Smooth muscle cell (in vitro differentiated cells): ENCODE data around the gene POLE. TPM values are rescaled to one million over a fixed set of nuclear protein-coding genes. Genes with fewer than 3 reads are reported as not detected.

Source experiments
- DNase-seq: peaks from one replicate; lab custom pipeline; 2025; ENCODE audit not compliant: unreplicated experiment; lab: John Stamatoyannopoulos, UW
- H2AFZ ChIP-seq: fragments of 200-600 bp; sonication (generic); 2 replicates; pipeline ENCODE4 v1.6.0; 2016; ENCODE audit warnings: antibody characterized with exemption, low read depth, mild to moderate bottlenecking
- H3F3A ChIP-seq: fragments of 200-600 bp; sonication (generic); 2 replicates; pipeline ENCODE4 v1.6.0; 2017; ENCODE audit warnings: antibody characterized with exemption, low read depth
- H3K27ac ChIP-seq: fragments of 200-600 bp; sonication (generic); 2 replicates; pipeline ENCODE4 v1.5.1; 2016; ENCODE audit warnings: low read depth, mild to moderate bottlenecking
- H3K27me3 ChIP-seq: fragments of 200-600 bp; sonication (generic); 2 replicates; pipeline ENCODE4 v1.6.1; 2016; ENCODE audit warnings: low read depth, mild to moderate bottlenecking
- H3K36me3 ChIP-seq: fragments of 200-600 bp; sonication (generic); 2 replicates; pipeline ENCODE4 v1.5.1; 2016; ENCODE audit warnings: low read depth
- H3K4me1 ChIP-seq: fragments of 200-600 bp; sonication (generic); 2 replicates; pipeline ENCODE4 v1.5.1; 2016; ENCODE audit warnings: low read depth
- H3K4me2 ChIP-seq: fragments of 200-600 bp; sonication (generic); 2 replicates; pipeline ENCODE4 v1.6.0; 2016; ENCODE audit warnings: mild to moderate bottlenecking
- H3K4me3 ChIP-seq: fragments of 200-600 bp; sonication (generic); 2 replicates; pipeline ENCODE4 v1.5.1; 2016; ENCODE audit warnings: mild to moderate bottlenecking
- H3K79me2 ChIP-seq: fragments of 200-600 bp; sonication (generic); 2 replicates; pipeline ENCODE4 v1.6.0; 2016; ENCODE audit warnings: low read depth, mild to moderate bottlenecking
- H3K9ac ChIP-seq: fragments of 200-600 bp; sonication (generic); 2 replicates; pipeline ENCODE4 v1.6.0; 2016; ENCODE audit warnings: low read depth
- H3K9me3 ChIP-seq: fragments of 200-600 bp; sonication (generic); replicated peaks from 2 replicates; pipeline ENCODE4 v1.5.1; 2016; ENCODE audit warnings: low read depth
- H4K20me1 ChIP-seq: fragments of 200-600 bp; sonication (generic); 2 replicates; pipeline ENCODE4 v1.6.0; 2016; ENCODE audit warnings: low read depth
- WGBS: methylation state at CpG from one replicate; pipeline ENCODE4 v1.1.7; 2016; ENCODE audit warnings: low lambda C conversion rate; 5-methylcytosine and 5-hydroxymethylcytosine counted together
- polyA plus RNA-seq: library from polyadenylated mRNA; unstranded; fragments of >200 nt; fragmentation: Nextera tagmentation; extraction: Ambion mirVana; gene quantifications from 2 replicates; pipeline ENCODE4 v1.2.1, GENCODE V29; 2016
- total RNA-seq: library from RNA; depleted of rRNA; stranded (reverse); fragments of >200 nt; gene quantifications from 2 replicates; pipeline ENCODE4 v1.2.3, GENCODE V29; 2014
- TF ChIP-seq, protein P1 (sequence below): fragments of 200-600 bp; sonication (generic); IDR thresholded peaks from 2 replicates; pipeline ENCODE4 v1.5.1; 2017; ENCODE audit warnings: borderline replicate concordance, mild to moderate bottlenecking, antibody characterized with exemption; ENCODE audit not compliant: insufficient read depth, poor library complexity, severe bottlenecking

The POLE gene
- total and polyA plus RNA-seq, 2 experiments from 2014 or later: 8.5 to 11.5 TPM

DNA sequence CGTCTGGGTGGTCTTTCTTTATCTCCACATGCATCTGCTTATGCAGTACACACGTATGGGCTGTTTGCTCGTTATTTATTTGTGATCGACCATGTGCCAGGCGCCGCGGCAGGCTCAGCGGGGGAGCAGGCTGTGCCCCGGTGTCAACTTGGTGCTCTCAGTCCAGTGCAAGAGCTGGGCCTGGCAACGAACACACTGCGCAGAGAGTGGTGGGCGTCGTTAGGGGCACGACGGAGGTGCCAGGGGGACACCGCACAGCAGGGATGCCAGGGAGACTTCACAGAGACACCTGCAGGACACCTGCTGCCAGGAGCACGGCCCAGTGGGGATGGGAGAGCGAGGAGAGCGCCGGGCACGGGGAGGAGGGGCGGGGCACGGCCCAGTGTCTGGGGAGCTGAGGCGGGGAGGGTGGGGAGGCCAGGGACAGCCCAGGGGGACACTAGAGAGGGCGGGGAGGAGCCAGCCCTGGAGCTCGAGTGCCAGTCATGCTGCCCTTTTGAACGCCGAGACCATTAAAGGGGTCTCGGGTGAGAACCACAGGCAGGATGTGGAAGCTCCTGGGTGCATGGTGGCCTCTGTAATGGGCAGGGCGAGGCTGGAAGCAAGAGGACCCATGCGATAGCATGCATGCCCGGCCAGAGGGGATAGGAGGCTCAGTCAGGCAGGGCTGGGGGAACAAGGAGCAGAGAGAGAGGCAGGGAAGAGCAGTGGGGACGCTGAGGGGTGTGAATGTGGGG is 76.1 kb downstream of the POLE start:
- DNase-seq: no peak
- Histone ChIP-seq H3K27ac (no peak overlapping the region), H3K4me3 (no peak overlapping the region), H3K4me2 (no peak overlapping the region), H3K36me3 (no peaks in the 10 kb centered on the region), H3F3A (no peaks in the 10 kb centered on the region), H4K20me1 (no peaks in the 10 kb centered on the region), H2AFZ (no peak overlapping the region), H3K4me1 (no peaks in the 10 kb centered on the region), H3K27me3 (peaks cover 49% of the 10 kb centered on the region), H3K79me2 (no peaks in the 10 kb centered on the region), H3K9me3 (no peaks in the 10 kb centered on the region), H3K9ac (no peak overlapping the region)
- whole genome bisulfite sequencing: 89% methylated on average over 31 of the region's 33 CpGs
- TF ChIP-seq, protein P1, sequence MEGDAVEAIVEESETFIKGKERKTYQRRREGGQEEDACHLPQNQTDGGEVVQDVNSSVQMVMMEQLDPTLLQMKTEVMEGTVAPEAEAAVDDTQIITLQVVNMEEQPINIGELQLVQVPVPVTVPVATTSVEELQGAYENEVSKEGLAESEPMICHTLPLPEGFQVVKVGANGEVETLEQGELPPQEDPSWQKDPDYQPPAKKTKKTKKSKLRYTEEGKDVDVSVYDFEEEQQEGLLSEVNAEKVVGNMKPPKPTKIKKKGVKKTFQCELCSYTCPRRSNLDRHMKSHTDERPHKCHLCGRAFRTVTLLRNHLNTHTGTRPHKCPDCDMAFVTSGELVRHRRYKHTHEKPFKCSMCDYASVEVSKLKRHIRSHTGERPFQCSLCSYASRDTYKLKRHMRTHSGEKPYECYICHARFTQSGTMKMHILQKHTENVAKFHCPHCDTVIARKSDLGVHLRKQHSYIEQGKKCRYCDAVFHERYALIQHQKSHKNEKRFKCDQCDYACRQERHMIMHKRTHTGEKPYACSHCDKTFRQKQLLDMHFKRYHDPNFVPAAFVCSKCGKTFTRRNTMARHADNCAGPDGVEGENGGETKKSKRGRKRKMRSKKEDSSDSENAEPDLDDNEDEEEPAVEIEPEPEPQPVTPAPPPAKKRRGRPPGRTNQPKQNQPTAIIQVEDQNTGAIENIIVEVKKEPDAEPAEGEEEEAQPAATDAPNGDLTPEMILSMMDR: no peak

DNA sequence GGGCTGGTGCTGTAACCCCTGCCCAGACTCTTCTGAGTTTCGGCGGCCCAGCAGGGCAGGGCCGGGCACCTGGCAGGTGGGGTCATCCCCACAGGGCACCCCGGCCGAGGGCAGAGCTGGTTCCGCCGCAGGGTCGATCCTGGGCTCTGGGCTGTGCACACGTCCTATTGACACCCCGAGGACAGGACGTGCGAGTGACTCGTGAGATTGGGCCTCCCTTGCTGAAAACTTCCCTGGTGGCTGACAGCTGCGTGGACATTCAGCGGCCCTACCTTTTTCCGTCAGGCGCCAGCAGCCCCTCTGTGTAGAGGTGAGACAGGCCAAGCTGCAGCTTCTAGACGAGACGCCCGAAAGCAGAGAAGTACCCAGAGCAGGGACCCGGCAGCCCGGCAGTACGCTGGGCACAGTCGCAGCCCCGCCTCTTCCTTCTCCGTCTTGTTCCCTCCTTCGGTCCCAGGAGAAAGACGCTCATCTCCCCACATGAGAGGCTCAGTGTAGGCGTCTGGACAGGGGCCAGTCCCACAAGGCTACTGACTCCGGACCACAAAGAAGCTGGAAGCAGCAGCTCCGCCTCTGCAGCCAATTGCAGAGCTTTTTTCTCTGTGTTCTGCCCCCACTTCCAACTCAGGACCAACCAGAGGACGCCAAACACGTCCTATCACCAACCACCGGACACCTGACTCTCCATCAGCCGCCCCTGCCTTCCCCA is 76.9 kb downstream of the POLE start, which contains the start of gene LRCOL1:
Gene LRCOL1 (minus strand): TSS at position 532 of the 709 bp plus-strand sequence. CDS start 4,331 bp downstream, outside the sequence.
- Histone ChIP-seq H3F3A (no peaks in the 10 kb centered on the region), H3K27me3 (peaks cover 46% of the 10 kb centered on the region), H3K9me3 (no peaks in the 10 kb centered on the region), H3K9ac (no peak within 1 kb of the TSS), H3K4me2 (peak within 1 kb of the TSS; percentile 17), H3K4me3 (no peak within 1 kb of the TSS), H3K79me2 (no peaks in the 10 kb centered on the region), H2AFZ (no peak within 1 kb of the TSS), H4K20me1 (no peaks in the 10 kb centered on the region), H3K36me3 (no peaks in the 10 kb centered on the region), H3K4me1 (no peaks in the 10 kb centered on the region), H3K27ac (no peak within 1 kb of the TSS)
- 73% methylated on average over 35 of the region's 35 CpGs for WGBS
- DNase-seq: no peak
- TF ChIP-seq, protein P1: no peak

DNA sequence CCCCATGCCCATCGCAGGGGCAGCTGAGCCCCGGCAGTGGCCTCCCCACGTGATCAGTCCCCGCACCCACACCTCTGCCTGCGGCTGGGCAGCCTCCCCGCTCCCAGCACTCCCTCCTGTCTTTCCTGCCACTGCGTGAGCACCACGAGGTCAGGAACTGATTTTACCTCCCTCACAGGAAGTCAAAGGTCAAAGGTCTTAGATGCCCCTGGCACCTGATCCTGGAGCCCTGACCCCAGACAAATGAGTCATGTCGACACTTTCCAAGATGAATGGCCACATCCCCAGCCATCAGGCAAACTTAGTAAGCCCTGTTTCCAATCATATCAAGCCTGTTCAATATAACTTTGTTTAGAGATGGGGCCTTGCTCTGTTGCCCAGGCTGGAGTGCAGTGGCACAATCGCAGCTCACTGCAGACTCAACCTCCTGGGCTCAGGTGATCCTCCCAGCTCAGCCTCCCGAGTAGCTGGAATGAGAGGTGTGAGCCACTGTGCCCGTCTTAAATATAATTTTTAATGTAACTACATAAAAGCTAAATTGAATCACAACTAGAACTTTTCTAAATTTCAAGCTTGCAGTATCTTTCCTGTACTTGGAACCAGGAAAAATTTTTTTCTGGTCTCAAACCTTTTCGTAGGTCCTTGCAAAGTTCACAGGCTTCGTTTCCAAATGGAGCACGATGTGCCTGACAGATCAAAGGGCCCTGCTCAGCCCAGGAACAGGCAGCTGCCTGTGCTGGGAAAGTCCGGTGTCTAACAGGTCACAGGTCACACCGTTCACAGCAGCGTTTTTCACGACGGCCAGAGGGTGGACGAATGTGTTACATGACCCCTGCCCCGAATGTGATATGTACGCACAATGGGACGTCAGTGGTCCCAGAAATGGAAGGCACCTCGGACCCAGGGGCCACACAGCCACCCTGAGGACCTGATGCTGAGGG is 78.6 kb downstream of the POLE start:
- H3K4me2 ChIP-seq: no peak overlapping the region
- no peaks in the 10 kb centered on the region for H3K79me2 ChIP-seq
- no peak overlapping the region for H3K4me3 ChIP-seq
- H2AFZ ChIP-seq: no peak overlapping the region
- 83% methylated on average over 25 of the region's 25 CpGs for WGBS
- no peak overlapping the region for H3K9ac ChIP-seq
- H3K36me3 ChIP-seq: no peaks in the 10 kb centered on the region
- TF ChIP-seq, protein P1: no peak
- no peaks in the 10 kb centered on the region for H3K4me1 ChIP-seq
- DNase-seq: no peak
- H3K27ac ChIP-seq: no peak overlapping the region
- no peaks in the 10 kb centered on the region for H3K9me3 ChIP-seq
- H3K27me3 ChIP-seq: peaks cover 55% of the 10 kb centered on the region
- H3F3A ChIP-seq: no peaks in the 10 kb centered on the region
- H4K20me1 ChIP-seq: no peaks in the 10 kb centered on the region
